NCI-H526 (cell line): Measurements from ENCODE around the gene MAML2.

Experiments
- DNase-seq, 2 experiments: peaks; one replicate each; lab custom pipeline; 2025; lab: John Stamatoyannopoulos, UW

The MAML2 gene

GRCh38 chr11:96342961-96343711 lies at the start of gene MAML2:
Gene MAML2 (minus strand): TSS chr11:96343195. CDS start chr11:96341895, 1,300 bp downstream.
- peak; percentile 94 to 99 for DNase-seq

- DNase-seq = peak in 1 of 2 experiments; percentile 40
Observed at GRCh38 chr11:96391698-96392307, 48.8 kb upstream of the MAML2 start.

- no peak for DNase-seq
Observed at GRCh38 chr11:96390488-96390792, 47.4 kb upstream of the MAML2 start.

GRCh38 chr11:96389720-96390487 lies 46.9 kb upstream of the MAML2 start, which contains the start of the genes CCDC82 and JRKL:
Gene CCDC82 (minus strand): TSS chr11:96389912. CDS start chr11:96384747, 5,165 bp downstream.
Gene JRKL (plus strand): TSS chr11:96390013. CDS start chr11:96390650, 637 bp downstream.
- peak; percentile 97 to 100 for DNase-seq

- DNase-seq = peak; percentile 56 to 89
Observed at GRCh38 chr11:96388891-96389719, 46.1 kb upstream of the MAML2 start.

GRCh38 chr11:96385187-96385586 lies 42.2 kb upstream of the MAML2 start:
- DNase-seq = no peak

- DNase-seq = no peak
Observed at GRCh38 chr11:96384156-96384555, 41.2 kb upstream of the MAML2 start.

GRCh38 chr11:96376796-96377195 lies 33.8 kb upstream of the MAML2 start:
- DNase-seq = no peak

- DNase-seq = no peak
Observed at GRCh38 chr11:96373826-96374225, 30.8 kb upstream of the MAML2 start.

- no peak for DNase-seq
Observed at GRCh38 chr11:96367342-96367741, 24.3 kb upstream of the MAML2 start.

GRCh38 chr11:96366024-96366423 lies 23.0 kb upstream of the MAML2 start:
- DNase-seq = no peak

GRCh38 chr11:96365493-96365892 lies 22.5 kb upstream of the MAML2 start:
- DNase-seq = no peak

- DNase-seq = no peak
Observed at GRCh38 chr11:96361778-96362177, 18.8 kb upstream of the MAML2 start.

- no peak for DNase-seq
Observed at GRCh38 chr11:96358321-96358720, 15.3 kb upstream of the MAML2 start.

- DNase-seq = no peak
Observed at GRCh38 chr11:96357794-96358193, 14.8 kb upstream of the MAML2 start.

GRCh38 chr11:96356848-96357247 lies 13.9 kb upstream of the MAML2 start:
- DNase-seq = no peak

- peak in 1 of 2 experiments; percentile 63 for DNase-seq
Observed at GRCh38 chr11:96342014-96342960, 708 bp downstream of the MAML2 start.

- DNase-seq = peak; percentile 20 to 72
Observed at GRCh38 chr11:96341211-96342013, 1.6 kb downstream of the MAML2 start.

- no peak for DNase-seq
Observed at GRCh38 chr11:96340555-96340885, 2.5 kb downstream of the MAML2 start.
